Left renal pelvis (tissue), 4 donors: ENCODE results near the gene ACSS3. TPM values are rescaled to one million over a fixed set of nuclear protein-coding genes. Genes with fewer than 3 reads are reported as not detected.
A peak's percentile ranks its signal among the peaks of the same experiment; 100 is the strongest.

Experiments
- DNase-seq, 4 donors: peaks; one replicate each; pipeline ENCODE4 v3.0.0-alpha.2; 2013; ENCODE audit warnings: low read depth in 4 of 4, low spot score in 3 of 4
- polyA plus RNA-seq, 4 donors: library from polyadenylated mRNA; unstranded; fragments of 120-200 nt; gene quantifications; one replicate each; pipeline ENCODE4 v1.2.1, GENCODE V29; 2013; ENCODE audit not compliant: insufficient read length in 4 of 4

Gene ACSS3
- polyA plus RNA-seq, 4 donors, result 18.3 to 35.9 (median 21.7) TPM

- no peak for DNase-seq
Observed at GRCh38 chr12:81274637-81275529, 197.0 kb downstream of the ACSS3 start.

- DNase-seq, result no peak
Observed at GRCh38 chr12:81284137-81284536, 206.3 kb downstream of the ACSS3 start.

GRCh38 chr12:81288651-81289050 is 210.8 kb downstream of the ACSS3 start:
- no peak for DNase-seq

GRCh38 chr12:81294325-81295190 is 216.7 kb downstream of the ACSS3 start:
- no peak for DNase-seq

- no peak for DNase-seq
Observed at GRCh38 chr12:81295251-81295650, 217.4 kb downstream of the ACSS3 start.

GRCh38 chr12:81296556-81297305 is 218.9 kb downstream of the ACSS3 start:
- DNase-seq, result no peak

GRCh38 chr12:81297601-81298000 is 219.7 kb downstream of the ACSS3 start:
- no peak for DNase-seq

- DNase-seq, result peak in 1 of 4 donors; percentile 11
Observed at GRCh38 chr12:81300454-81300853, 222.6 kb downstream of the ACSS3 start.

GRCh38 chr12:81303935-81304334 is 226.1 kb downstream of the ACSS3 start:
- DNase-seq, result no peak

Other genes with a start within 250 kb of the ACSS3 start
- gene LIN7A, start 140.1 kb upstream of the ACSS3 start, polyA plus RNA-seq, result 10 to 100 TPM; 15.4 to 24.8 (median 22.2) TPM